Spinal cord (tissue), 10 donors: ENCODE data around the gene E2F6. TPM values are rescaled to one million over a fixed set of nuclear protein-coding genes. Genes with fewer than 3 reads are reported as not detected.
A peak's percentile ranks its signal among the peaks of the same experiment; 100 is the strongest.

ENCODE experiments used
- DNase-seq, 6 donors: peaks; one replicate each; pipeline versions ENCODE4 v3.0.0 to v3.0.0-alpha.2; 2013 to 2015; ENCODE audit warnings: low spot score in 6 of 6, low read depth in 4 of 6
- H3K27ac ChIP-seq: one replicate; pipeline ENCODE4 v1.5.1; 2013; ENCODE audit warnings: low read depth, low read length, control low read depth
- H3K27me3 ChIP-seq: one replicate; pipeline ENCODE4 v1.6.1; 2013; ENCODE audit warnings: low read length; ENCODE audit not compliant: control insufficient read depth, insufficient read depth
- H3K36me3 ChIP-seq: one replicate; pipeline ENCODE4 v1.6.1; 2013; ENCODE audit warnings: low read length; ENCODE audit not compliant: control insufficient read depth, insufficient read depth
- H3K4me1 ChIP-seq: one replicate; pipeline ENCODE4 v1.6.1; 2013; ENCODE audit warnings: low read length; ENCODE audit not compliant: control insufficient read depth, insufficient read depth
- H3K4me3 ChIP-seq: one replicate; pipeline ENCODE4 v1.5.1; 2013; ENCODE audit warnings: low read depth, low read length, control low read depth
- H3K9me3 ChIP-seq: one replicate; pipeline ENCODE4 v1.6.1; 2013; ENCODE audit warnings: low read length; ENCODE audit not compliant: control insufficient read depth, insufficient read depth
- WGBS: methylation state at CpG from one replicate; pipeline ENCODE4 v1.1.5; 2013; ENCODE audit warnings: missing lambda C conversion rate; ENCODE audit not compliant: insufficient coverage; 5-methylcytosine and 5-hydroxymethylcytosine counted together
- polyA plus RNA-seq, 2 donors: library from polyadenylated mRNA; unstranded; fragments of 120-200 nt; gene quantifications; one replicate each; pipeline ENCODE4 v1.2.1, GENCODE V29; 2013; ENCODE audit not compliant: insufficient read length in 2 of 2
- total RNA-seq, 2 donors: library from RNA; depleted of rRNA in 1 of 2; stranded (reverse); fragments of 120-200 nt in 1 of 2; fragments of >200 nt in 1 of 2; gene quantifications; one replicate each; pipeline versions ENCODE4 v1.2.3 to v1.2.4, GENCODE V29; 2013 to 2014
- donor health status: healthy.

The E2F6 gene
- total and polyA plus RNA-seq, 4 donors: 13.7 to 20.0 (median 17.5) TPM

DNA sequence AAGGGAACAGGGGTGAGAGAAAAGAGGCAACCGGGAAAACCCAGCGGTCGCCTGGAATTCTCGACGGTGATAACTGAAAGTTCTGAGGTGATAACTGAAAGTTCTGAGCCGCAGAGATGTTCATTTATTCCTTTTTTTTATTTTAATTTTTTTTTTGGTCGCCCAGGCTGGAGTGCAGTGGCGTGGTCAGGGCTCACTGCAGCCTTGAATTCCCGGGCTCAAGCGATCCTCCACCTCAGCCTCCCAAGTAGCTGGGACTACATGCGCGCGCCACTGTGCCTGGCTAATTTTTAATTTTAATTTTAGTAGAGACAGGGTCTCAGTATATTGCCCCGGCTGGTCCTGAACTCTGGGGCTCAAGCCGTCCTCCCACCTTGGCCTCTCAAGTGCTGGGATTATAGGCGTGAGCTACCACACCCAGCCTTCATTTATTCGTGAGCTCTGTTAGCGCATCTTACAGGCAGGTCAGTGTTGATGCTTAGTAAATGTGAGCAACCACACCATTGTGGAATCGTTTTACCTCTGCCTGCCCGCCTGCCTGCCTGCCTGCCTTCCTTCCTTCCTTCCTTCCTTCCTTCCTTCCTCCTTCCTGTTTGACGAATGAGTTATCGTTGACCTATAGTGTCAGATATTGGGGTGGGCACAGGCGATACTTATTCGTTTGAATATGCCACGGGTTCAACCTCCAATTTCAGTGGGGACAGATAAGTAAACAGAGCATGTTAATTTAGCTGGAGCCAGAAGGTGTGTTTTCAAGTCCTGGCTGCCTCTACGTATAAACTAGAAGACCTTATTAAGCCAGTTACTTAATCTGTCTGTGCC lies 557 bp upstream of the E2F6 start:
- Histone ChIP-seq H3K9me3 (no peaks in the 10 kb centered on the region), H3K4me3 (peak overlapping the region; percentile 63), H3K27ac (peak overlapping the region; percentile 22), H3K4me1 (peaks cover 23% of the 10 kb centered on the region), H3K36me3 (peaks cover 4% of the 10 kb centered on the region), H3K27me3 (no peaks in the 10 kb centered on the region)
- no peak for DNase-seq
- WGBS: 87% methylated on average over 6 of the region's 26 CpGs

DNA sequence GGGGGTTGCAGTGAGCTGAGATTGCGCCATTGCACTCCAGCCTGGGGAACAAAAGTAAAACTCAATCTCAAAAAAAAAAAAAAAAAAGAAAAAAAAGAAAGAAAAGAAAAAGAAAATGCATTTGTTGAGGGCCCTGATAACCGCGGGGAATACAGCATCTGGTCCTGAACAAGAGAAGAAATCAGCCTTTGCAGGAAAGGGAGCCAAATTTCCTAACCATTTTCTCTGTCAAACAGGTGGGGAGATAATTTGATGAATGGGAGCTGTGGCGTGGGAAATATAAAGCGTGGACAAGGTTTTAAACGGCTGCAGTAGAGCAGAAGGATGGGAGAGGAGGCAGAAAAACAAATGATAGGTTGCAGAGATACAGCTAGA lies 864 bp downstream of the E2F6 start:
- H3K27me3 ChIP-seq: no peaks in the 10 kb centered on the region
- H3K4me3 ChIP-seq: peak overlapping the region; percentile 63
- H3K9me3 ChIP-seq: no peaks in the 10 kb centered on the region
- H3K4me1 ChIP-seq: peaks cover 23% of the 10 kb centered on the region
- peak overlapping the region; percentile 69 for H3K27ac ChIP-seq
- WGBS: 23% methylated on average over 3 of the region's 6 CpGs
- DNase-seq: no peak
- H3K36me3 ChIP-seq: peaks cover 4% of the 10 kb centered on the region

DNA sequence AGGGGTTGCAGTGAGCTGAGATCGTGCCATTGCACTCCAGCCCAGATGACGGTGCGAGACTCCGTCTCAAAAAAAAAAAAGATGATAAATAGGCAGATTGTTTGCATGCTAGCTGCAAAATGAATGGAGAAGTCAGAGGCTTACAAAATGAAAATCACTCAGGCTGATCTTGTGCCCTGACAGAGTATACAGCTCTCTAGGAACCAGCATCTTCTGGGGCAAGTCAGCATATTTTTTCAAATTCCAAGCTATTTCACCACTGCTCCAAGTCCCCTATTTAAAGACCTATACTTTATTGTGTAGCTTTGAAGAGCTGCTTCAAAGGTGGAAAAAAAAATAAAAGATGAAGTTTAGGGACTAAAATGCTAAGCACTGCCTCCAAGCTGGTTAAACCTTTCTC lies 6.1 kb downstream of the E2F6 start:
- Histone ChIP-seq H3K36me3 (peaks cover 4% of the 10 kb centered on the region), H3K4me3 (no peak overlapping the region), H3K27me3 (no peaks in the 10 kb centered on the region), H3K4me1 (peaks cover 12% of the 10 kb centered on the region), H3K9me3 (no peaks in the 10 kb centered on the region), H3K27ac (no peak overlapping the region)
- WGBS: 86% methylated on average over 4 of the region's 4 CpGs
- no peak for DNase-seq

DNA sequence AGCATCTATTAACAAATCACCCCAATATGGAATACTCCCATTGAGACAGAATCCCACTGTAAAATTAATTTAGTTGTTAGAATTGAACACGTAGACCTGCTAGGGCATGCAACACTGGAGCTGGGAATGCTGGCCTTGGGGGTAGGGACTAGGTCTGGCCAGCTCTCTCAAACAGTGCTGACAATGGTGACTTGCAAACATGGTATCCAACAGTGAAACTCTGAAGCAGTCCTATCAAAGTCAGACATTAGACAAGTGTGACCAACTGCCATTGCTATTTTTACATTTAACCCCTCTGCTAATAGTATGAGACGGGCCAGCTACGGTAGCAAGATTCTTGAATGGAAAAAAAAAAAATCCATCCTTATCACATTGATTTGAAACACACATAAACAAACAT lies 7.2 kb downstream of the E2F6 start:
- peaks cover 3% of the 10 kb centered on the region for H3K36me3 ChIP-seq
- peaks cover 3% of the 10 kb centered on the region for H3K4me1 ChIP-seq
- no peak overlapping the region for H3K27ac ChIP-seq
- no peak overlapping the region for H3K4me3 ChIP-seq
- no peaks in the 10 kb centered on the region for H3K9me3 ChIP-seq
- no peak for DNase-seq
- no peaks in the 10 kb centered on the region for H3K27me3 ChIP-seq
- 100% methylated on average over 3 of the region's 3 CpGs for WGBS

DNA sequence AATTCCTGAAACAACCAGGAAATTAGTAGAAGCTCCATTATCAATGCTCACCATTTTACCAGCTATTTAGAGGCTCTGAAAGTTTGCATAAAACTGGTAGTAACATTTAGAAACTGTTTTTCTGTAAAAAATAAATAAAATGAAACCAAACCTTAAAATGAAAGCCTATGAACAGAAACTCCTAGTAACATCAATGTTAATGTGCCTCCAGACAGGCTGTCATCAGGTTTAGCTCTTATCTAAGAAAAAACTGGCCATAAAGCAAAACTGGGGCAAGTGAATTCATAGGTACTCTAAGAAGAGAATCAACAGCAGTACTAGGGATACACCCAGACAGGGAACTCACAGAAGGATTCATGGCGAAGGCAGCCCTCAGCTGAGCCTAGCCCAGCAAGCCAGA lies 8.0 kb downstream of the E2F6 start:
- DNase-seq: no peak
- 50% methylated on average over 1 of the region's 1 CpG for WGBS
- Histone ChIP-seq H3K27me3 (no peaks in the 10 kb centered on the region), H3K4me1 (no peaks in the 10 kb centered on the region), H3K36me3 (no peaks in the 10 kb centered on the region), H3K4me3 (no peak overlapping the region), H3K9me3 (no peaks in the 10 kb centered on the region), H3K27ac (no peak overlapping the region)

DNA sequence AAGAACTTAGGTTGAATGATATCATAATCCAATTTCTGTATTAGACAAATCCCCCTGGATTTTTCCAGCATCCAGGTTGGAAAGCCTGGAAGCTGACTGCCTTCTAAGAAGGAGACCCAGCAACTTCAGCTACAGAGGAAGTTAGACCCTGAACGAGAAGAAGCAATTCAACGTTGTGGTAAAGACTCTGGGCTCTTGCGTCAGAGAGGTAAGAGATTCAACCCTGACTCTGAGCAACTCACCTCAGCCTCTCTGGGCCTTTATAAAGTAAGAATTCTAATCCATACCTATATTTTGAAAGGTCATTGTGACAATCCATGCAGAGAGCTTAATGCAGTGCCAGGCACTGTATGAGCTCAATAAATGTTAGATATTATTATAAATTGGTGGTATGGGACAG lies 9.7 kb downstream of the E2F6 start:
- no peak for DNase-seq
- no peak overlapping the region for H3K27ac ChIP-seq
- H3K27me3 ChIP-seq: no peaks in the 10 kb centered on the region
- H3K36me3 ChIP-seq: peaks cover 1% of the 10 kb centered on the region
- 63% methylated on average over 2 of the region's 3 CpGs for WGBS
- H3K4me3 ChIP-seq: no peak overlapping the region
- no peaks in the 10 kb centered on the region for H3K9me3 ChIP-seq
- H3K4me1 ChIP-seq: no peaks in the 10 kb centered on the region

DNA sequence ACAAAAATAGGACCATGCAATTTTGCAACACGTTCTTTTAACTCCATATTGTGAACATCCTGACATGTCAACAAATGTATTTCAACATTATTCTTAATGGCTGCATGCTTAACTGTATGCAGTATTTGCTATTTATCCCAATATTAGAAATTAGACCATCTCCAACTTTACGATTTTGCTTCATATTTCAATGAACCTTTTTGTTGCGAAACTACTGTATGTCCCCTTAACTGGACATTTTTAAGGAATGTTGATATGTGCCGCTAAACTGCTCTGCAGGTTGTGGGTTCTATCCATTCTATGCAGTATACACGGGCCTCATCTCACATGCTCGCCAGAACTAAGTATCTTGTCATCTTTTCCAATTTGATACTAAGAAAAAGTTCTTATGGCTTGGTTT lies 11.1 kb downstream of the E2F6 start:
- Histone ChIP-seq H3K4me1 (no peaks in the 10 kb centered on the region), H3K9me3 (no peaks in the 10 kb centered on the region), H3K4me3 (no peak overlapping the region), H3K27ac (no peak overlapping the region), H3K27me3 (no peaks in the 10 kb centered on the region), H3K36me3 (peaks cover 6% of the 10 kb centered on the region)
- no peak for DNase-seq
- no CpG with 5 or more reads among the region's 6 CpGs for WGBS

DNA sequence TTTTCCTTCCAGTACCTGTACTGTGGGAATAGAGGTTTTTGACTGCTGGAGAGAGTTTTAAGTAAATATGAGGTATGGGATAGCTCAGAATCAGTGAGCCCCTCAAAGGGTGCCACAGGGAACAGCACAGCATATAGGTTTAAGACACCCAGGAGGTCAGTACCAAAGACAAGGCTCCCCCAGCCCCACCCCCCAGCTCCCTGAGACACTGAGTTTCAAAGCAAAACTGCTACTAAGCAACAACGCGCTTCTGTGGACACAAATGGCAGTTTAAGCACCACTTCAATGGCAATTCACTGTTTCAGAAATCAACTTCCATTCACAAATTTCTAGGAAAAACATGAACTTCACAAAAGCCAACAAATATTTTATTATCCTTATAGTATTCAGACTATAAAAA lies 15.2 kb downstream of the E2F6 start:
- no peak overlapping the region for H3K4me3 ChIP-seq
- H3K36me3 ChIP-seq: peaks cover 13% of the 10 kb centered on the region
- no peak for DNase-seq
- H3K27me3 ChIP-seq: no peaks in the 10 kb centered on the region
- 58% methylated on average over 2 of the region's 2 CpGs for WGBS
- H3K4me1 ChIP-seq: no peaks in the 10 kb centered on the region
- H3K27ac ChIP-seq: no peak overlapping the region
- no peaks in the 10 kb centered on the region for H3K9me3 ChIP-seq

DNA sequence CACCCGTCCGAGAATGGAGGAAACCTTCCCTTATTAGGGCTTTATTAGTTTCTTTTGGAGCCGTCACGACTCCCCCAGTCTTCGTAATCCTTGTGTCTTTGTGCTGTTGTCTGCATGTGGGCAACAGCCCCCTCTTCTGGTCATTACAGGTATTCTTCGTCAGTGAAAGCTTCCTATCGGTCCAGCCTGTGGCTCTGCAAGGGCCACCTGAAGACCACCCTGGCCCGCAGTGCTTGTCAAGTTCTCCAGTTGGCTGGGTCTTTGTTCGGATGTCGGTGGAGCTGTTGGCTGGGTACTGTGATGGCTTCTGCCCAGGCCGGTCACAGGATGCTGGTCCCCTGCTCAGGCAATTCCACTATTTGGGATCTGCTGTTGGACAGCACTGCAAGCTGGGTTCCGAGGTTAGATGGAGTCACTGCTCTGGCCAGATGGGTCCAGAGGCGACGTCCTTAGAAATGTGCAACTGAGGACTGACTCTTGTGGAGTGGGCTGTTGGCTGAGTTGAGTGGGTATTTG lies 19.2 kb downstream of the E2F6 start:
- Histone ChIP-seq H3K9me3 (no peaks in the 10 kb centered on the region), H3K4me1 (no peaks in the 10 kb centered on the region), H3K27ac (no peak overlapping the region), H3K4me3 (no peak overlapping the region), H3K27me3 (no peaks in the 10 kb centered on the region), H3K36me3 (peaks cover 17% of the 10 kb centered on the region)
- WGBS: 41% methylated on average over 14 of the region's 14 CpGs
- peak; percentile 40 to 94 (median 71) for DNase-seq

DNA sequence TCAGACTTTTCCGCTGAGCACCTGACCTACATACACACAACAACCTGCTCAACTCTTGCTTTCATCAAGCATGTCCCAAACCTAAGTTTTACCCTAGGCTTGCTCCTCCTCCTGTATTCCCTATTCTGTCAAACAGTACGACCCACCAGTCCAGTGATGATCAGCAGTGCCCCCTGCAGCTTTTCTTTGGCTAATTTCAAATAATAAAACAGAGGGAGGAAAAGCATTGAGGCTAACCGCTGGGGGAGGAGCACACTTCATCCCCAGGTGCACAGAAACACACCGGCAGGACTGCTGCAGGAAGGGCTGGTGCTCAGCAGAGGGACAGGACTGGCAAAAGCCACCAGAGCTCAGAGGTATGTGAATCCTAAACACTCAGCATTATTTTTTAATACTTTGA lies 21.2 kb downstream of the E2F6 start:
- DNase-seq: peak in 1 of 6 donors; percentile 28
- no peak overlapping the region for H3K27ac ChIP-seq
- 84% methylated on average over 3 of the region's 4 CpGs for WGBS
- no peaks in the 10 kb centered on the region for H3K27me3 ChIP-seq
- peaks cover 16% of the 10 kb centered on the region for H3K36me3 ChIP-seq
- no peaks in the 10 kb centered on the region for H3K4me1 ChIP-seq
- H3K9me3 ChIP-seq: no peaks in the 10 kb centered on the region
- no peak overlapping the region for H3K4me3 ChIP-seq
